Measurements from ENCODE around the gene SFTPA2.

DNA sequence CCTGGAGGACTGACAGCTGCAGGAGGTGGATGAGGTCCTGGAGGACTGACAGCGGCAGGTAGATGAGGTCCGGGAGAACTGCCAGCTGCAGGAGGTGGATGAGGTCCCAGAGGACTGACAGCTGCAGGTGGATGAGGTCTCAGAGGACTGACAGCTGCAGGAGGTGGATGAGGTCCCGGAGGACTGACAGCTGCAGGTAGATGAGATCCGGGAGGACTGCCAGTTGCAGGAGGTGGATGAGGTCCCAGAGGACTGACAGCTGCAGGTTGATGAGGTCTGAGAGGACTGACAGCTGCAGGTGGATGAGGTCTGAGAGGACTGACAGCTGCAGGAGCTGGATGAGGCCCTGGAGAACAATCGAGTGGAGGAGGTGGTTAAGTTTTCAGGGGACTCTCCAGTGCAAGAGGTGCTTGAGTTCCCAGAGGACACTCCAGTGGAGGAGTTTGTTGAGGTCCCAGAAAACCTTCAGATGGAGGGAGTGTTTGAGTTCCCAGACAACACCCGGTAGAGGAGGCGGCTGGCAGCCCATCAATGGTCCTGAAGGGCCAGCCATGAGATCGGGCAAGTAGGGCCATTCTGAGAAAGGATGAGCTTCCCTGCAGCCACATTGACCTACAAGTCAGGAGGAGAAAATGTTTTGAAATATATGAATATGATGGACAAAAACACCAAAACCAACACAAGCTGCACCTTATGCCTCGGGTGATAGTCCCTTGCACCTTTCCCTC is 52.6 kb downstream of the SFTPA2 start:
- no peak for TF ChIP-seq CTCF (conservative IDR thresholded peaks at IDR 0.05; ENCODE audit: low read depth, low read length)
- TF ChIP-seq EZH2 (IDR thresholded peaks at IDR 0.05; ENCODE audit: low read length, unreplicated experiment) = no peak
